TTC549 (cell line): ENCODE results near the gene AOAH.

ENCODE experiments used
- FAIRE-seq: peaks from 2 replicates; lab custom pipeline; 2012; peaks lifted over from hg19 to GRCh38; lab: Jason Lieb, UNC

The AOAH gene

DNA sequence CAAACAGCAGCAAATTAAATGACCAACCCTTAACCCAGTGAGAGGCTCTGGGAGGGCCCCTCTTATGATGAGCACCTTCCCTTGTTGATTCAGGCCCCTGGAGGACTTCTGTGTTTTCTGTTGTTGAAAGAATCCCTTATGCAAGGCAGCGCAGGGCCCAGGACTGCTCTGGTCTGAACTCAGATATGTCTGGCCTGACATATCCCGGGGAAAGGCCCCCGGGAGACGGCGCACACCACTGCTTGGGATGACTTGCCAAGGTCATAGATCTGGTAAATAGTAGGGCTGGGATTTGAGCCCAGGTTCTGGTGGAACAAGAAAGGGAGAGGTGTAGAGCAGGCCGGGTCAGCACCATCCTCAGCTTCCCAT lies 124.0 kb downstream of the AOAH start:
- no peak for FAIRE-seq

DNA sequence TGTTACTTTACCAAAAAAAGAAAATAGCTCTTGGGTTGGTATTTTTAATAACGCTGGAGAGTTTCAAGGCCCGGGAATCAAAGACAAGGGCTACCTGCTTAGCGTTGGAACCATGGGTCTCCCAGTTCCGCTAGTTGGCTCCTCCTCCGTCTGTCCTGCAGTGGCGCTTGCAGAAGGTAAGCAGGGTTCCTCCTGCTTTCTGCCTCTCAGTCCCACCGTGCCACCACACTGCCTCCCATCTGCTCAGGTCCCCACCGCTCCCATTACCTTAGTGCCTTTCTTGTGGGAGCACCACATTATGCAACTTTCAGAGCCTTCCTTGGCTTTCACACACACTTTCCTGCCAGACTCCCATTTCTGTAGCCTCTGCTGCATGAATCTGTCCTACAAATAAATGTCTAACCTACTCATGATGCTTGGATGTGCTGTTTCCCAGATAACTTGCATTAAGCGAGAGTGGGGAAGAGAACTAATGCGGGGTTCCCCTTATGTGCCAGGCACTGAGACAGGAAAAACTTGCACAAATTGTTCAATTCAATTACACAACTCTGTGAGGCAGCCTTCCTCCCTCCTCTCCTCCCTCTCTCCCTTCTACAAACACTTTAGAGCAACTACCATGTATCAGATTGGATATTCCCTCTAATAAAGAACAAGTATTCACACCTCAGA lies 124.5 kb downstream of the AOAH start:
- no peak for FAIRE-seq

DNA sequence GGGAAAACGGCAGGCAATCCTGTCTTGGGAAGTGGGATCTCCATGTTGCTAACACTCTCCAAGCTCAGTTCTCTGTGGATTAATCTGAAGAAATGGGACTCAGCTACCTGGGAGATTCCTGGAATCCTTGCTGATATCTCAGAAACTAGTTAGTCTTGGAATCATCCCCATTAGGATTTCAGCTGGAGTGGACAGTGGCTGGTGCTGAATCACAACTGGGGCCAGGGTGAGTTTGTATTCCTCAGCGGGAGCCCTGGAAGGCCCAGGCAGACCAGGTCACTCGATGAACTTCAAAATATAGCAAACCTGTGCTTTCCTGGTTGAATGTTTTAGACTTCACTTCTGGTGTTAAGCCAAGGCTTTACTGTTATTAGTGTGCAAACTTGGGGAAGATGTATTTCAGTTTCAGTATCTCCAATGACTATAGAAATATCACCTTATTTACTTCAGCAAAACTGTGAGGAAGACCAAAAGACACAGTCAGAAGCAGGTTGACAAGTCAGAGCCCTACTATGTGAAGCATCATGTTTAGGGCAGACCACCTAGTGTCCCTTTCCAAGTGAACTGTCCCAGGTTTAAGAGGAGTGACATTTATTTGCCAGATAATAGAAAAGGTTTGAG lies 126.1 kb downstream of the AOAH start:
- FAIRE-seq = no peak

DNA sequence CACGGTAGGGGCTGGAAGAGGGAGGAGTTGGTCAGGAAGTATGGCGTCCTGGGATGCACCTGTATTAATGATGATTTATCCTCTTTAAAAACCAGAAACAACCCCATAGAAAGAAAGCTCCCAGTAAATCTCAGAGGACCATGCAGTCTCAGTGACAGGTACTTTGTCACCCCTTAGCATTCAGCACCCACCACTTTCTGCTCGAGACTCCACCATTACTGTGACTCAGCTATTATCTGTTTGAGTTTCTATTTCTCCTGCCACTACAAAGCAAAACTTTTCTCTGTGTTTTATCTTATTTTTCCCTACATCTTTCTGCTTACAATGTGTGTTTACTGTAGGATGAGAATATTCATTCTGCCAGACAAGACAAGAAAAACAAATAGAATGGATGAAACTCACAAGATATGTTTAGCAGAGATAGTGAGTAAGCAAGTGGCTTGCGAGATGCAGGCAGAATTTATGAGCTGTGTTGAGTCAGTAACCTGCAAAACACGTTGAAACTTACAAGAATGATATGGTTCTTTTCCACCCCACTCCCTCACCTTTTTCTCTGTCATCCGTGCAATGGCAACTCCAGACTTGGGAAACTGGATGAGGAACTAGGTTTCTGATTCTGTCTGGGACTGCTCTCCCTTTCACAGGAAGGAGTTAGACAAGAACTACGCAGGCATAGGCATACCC lies 127.1 kb downstream of the AOAH start:
- no peak for FAIRE-seq

DNA sequence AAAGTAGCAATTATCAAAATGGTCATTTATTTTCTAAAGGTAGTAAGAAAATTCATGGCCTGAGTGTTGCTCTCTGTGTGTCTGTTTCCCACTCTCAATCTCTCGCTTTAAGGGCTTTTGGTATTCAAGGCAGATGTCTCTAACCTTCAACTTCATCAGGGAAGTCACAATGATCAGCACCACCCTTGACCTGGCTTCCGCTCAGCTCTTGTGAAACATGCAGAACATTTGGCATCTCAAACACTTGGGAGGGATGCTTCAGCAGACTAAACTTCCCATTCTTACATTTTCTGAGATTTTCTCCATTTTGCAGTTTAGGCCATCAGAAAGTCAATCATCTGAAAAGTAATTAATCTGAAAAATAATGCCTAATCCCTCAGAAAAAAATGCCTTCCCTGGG lies 129.8 kb downstream of the AOAH start:
- FAIRE-seq = no peak

DNA sequence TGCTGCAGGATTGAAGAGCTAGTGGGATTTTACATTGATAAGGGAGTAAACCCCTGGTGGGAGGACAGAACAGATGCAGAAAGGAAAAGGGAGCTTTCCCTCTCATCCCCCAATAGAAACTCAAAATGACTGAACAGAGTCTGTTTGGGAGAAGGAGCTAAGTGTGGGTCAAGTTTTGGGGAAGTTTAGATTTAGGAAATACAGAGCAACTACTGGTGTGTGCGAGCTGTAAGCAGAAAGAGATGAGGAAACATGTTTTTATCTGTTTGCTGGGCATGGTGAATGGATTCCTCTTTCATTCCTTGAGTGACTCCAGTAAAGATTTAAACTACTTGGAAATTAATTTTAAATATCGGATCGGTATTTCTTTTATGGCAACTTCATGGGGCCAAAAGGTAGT lies 132.7 kb downstream of the AOAH start:
- FAIRE-seq = no peak

DNA sequence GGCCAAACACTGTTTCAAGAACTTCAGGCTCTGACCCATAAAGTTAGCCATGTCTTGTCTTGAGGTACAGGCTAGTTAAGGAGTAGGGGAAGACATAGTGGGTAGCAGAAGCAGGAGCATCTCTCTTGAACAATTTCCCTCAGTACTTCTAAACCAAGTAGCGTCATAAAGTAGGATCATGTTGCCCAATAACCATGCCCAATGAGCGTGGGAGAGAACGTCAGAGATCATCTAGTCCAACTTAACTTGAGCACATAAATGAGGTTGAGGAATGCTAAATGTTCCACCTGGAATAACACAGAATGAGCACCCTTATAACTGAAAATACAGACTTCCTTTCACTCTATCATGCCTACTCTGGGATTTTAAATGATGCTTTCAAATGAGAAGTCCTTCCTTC lies 134.9 kb downstream of the AOAH start:
- no peak for FAIRE-seq

DNA sequence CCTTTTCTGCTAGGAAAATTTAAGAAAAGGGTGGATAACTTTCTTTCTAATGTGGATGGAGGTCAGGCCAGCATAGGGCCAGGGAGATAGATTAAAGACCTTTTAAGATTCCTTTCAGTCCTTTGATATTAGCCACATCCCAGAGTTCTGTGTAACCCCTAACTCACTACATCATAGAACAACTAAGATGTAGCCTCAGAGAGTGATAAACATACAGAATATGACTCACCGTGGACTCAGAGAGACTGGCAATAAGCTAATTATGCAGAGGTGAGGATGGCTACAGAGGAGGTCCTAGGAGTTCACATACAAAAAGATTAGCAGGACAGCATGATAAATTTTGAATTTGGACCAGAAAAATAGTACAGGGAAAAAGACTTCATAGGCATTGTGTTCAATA lies 141.0 kb downstream of the AOAH start:
- FAIRE-seq = no peak

DNA sequence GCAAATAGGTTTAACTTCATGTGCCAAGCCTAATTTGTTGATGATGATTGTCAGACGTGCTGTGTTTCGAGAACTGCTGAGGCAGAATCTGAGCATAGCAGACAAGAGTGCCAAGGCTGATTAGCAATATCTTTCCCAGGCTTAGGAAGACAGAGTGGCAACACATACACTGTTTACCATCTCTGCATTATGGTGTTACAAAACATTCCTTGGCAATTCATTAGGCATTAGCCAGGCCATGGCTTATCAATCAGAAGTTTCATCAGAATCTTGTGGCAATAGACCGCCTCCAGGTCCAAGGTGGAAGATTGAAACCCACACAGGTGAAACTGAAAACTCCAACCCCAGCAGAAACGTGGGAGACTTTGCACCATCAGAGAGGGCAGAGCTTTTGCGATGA lies 148.5 kb downstream of the AOAH start:
- FAIRE-seq = no peak

DNA sequence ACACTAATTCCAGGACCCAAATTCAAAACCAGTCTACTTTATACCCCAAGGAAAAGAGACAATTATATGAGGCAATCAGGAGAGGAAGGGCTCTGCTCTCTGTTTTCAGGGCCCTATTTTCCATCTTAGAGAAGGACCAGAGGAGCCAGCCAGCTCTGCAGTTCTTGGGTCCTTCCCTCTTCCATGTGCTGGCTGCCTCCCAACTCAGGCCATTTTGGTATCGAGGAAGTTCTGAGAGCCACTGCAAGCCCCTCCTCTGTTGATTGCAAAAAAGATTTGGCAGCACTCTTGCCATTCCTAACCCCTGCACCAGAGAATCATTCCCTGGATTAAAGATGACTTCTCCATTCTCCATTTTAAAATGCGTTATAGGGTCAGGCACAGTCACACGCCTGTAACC lies 151.2 kb downstream of the AOAH start:
- FAIRE-seq = no peak

DNA sequence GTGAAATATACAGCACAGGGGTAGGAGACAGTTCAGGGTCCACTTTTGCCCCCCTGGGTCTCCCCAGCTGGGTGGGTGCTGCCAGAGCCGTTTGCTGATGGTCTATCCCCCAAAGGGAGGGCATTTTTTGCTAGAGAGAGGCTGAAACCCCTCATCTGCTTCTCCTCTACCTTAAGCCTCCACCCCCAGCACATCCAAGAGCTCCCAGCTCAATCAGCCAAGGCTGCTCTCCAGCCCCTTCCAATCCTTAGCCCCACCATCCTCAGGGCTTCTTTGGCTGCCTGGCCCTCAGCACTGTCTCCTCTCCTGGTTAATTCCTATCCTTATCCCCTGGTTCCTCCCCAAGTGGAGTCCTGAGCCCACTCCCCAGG lies 153.1 kb downstream of the AOAH start:
- no peak for FAIRE-seq

DNA sequence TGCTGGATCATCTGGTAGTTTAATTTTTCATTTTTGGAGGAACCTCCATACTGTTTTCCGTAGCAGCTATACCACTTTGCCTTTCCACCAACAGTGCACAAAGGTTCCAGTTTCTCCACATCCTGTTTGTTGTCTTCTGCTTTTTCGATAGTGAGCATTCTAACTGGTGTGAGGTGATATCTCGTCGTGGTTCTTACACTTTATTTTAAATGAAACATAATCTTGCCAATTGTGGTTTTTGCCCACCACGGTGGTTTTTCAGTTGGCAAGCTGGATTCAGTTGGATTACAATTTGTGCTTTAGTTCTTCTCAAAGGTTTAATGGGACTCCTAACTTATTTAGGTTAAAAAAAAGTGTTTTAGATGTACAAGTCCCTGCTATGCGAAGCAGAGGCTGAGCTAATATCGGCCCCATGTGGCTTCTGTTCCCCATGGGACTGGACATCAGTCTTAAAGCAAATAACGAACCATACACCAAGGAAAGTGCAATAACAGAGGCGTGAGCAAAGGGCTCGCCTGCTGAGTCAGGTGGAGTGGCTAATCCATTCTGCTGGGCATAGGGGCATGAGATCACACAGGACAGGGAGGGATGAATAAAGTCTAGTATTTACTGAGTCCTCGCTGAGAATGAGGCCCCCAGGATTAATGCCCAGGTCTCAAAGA lies 153.6 kb downstream of the AOAH start:
- FAIRE-seq = no peak

DNA sequence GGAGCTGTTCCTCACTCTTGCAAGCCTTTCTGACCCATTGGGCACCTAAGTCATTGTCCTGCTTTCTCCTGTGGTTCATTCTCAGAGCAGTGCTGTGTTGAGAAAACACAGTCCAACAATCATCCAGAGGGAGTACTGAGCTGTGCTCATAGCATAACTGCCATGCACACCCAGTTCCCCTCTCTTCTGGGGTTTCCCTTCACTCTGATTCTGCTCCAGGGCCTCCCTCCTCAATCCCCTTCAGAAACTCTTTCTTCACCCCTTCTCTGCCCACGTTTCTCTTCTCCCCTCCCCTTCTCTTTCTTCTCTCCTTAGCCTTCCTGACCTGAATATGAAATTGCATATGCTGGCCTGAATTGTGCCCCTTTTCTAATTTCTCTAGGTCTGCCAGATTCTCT lies 155.8 kb downstream of the AOAH start:
- FAIRE-seq = no peak

DNA sequence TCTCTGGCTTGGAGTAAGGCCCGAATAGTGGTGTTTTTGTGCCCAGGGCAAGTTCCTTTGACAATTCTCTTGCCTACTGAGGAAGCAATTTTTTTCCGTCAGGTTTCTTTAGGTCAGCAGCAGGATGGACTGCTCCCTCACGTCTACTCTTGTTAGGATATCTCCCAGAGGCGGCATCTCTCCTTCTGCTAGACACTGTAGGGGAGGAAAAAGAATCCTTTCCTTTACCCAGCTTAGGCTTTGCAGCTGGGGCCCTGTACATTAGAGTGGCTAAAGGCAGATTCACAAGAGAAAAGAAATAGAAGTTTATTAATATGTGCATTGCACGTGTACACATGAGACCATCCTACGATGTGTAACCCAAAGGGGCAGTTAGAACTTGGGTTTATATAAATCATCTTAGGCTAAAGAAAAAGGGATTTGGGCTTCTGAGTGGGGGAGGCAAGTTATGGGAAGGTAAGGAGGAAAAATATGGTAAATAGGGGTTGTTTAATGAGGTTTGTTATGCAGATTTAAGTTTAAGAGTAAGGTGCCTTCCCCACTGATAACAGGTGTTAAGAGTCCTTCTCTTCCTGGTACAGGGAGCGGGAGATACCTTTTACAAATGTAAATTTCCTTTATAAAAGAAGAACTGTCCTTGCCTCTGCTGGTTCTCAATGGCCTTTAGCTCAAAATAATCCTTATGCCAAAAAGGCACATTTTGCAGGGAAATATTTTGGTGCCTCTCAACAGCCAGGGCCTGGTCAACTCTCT lies 156.4 kb downstream of the AOAH start:
- no peak for FAIRE-seq

DNA sequence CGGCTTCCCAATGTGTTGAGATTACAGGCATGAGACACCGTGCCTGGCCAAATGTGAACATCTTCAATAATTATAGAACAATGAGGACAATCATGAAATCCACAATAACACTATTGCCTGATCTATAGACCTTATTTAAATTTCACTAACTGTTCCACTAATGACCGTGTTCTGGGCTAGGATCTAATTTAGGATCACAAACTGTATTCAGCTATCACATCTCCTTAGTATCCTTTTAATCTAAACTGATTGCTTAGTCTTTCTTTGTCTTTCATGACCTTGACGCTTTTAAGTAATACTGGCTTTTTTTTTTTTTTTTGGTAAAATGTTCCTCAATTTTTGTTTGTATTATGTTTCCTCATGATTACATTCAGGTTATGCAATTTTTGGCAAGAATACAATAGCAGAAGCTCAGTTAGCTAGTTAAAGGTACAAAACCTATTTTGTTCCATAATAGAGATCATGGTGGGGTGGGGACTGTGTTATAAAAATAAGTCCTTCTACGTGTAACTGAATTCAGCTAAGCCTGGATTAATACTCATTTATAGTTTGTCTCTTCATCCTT lies 158.4 kb downstream of the AOAH start:
- no peak for FAIRE-seq

DNA sequence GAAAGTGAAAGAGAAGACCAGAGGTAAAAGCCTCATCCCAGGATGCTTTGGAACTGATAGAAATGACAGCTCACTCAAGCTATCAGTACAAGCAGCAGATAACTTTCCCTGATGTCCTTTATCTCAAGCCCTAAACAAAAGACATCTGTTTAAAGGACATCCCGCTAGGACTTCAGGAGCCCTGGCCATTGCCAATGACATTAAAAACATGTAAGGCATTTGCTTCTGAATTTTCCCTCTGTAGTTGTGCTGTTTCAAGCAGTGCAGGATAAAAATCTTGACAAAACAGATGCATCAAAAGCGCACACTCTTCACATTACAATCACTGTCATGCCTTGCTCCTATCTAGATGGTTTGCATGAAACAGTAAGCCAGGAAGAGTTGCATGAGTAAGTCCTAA lies 159.8 kb downstream of the AOAH start:
- FAIRE-seq = no peak

DNA sequence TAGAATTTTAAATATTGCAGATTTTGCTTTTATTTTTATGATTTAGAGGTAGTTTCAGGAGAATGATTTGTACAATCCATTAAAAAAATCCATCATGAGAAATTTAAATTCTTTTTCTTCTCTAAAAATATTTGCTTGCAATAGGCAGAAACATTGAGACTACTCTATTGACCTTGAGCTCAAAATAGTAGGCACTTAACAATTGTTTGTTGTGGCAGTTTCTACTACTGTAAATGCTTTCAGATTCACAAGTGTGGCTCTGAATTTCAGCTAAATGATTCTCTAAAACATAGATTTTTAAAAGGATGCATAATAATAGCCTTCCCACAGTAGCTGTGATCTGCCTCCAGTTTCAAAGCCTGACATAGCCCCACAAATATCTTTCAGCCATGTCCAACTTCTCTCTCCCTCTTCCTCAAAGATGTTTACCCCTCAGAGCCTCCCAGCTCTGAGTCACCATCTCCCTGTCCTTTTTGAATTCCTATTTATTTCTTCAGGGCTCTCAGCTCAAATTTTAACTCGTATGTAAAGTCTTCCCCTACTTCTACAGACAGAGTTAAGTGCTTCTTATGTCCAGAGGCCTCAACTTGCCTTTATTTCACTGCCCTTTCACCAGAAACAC lies 160.5 kb downstream of the AOAH start:
- no peak for FAIRE-seq

DNA sequence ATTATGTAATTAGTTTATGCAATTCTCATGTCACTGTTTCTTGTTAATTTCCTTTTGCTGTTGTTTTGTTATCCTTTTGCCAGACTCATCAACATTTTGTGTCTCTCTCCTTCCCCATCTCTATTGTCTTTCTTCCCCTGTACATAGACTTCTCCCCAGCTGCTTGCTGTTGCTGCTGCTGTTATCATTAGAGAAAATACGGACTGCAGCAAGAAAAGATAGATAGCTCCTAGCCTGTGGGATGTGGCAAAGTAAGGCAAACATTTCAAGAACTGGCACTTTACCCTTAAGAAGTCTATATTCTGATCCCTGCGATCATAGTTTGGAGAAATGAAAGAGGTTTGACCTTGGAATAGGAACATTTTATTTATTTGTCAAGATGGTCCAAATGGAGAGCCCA lies 162.2 kb downstream of the AOAH start:
- no peak for FAIRE-seq

DNA sequence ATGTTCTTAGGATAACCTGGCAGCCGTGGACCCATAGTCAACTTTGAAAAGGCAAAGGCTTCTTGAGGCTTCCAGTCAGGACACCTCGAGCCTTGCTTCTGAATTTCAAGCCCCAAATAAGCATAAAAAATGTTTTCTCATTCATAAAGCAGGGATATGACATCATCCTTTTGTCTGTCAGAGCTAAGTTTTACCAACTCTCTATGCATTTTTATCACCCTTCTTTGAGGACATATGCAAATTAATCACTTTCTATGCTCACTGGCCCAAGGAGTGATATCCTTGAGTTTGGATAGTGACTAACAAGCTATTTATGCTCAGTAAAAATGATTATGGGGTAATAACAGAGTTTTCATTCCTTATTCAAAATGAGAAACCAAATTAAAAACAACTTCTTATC lies 175.3 kb downstream of the AOAH start:
- FAIRE-seq = no peak

DNA sequence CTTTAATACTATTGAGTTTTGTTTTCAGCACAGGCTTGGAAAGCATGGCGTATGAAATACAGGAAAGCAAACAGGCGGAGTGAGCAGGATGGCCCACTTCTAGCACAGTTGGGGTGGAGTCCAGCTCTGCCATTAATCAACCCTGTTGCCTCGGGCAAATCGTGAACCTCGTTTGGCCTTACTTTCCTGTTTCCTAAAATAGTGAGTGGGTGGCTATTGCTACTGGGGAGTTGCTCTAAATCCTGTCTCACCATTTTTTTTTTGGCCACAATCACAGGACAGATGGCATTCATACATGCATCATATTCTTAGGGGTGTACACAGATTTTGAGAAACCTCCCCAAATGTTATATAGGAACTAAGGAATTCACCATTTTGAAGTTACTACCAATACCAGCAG lies 176.9 kb downstream of the AOAH start:
- no peak for FAIRE-seq

DNA sequence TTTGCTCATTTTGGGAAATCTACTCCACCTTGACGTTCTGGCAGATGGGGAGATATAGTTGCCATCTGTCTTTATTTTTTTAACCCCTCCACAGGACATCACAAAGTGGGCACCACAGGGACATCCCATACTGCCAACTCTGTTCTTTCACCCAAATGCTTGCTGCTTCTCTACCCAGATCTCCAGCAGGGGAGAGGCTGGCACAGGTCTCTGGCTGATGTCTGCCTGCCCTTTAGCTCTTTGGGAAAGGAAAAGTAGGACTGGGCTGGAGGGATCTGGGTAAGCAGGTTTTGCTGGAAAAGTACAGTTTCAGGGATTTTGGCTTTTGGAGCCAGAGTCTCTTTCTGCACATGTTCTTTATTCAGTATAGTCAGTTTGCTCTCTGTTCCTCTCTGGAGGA lies 178.0 kb downstream of the AOAH start:
- no peak for FAIRE-seq

DNA sequence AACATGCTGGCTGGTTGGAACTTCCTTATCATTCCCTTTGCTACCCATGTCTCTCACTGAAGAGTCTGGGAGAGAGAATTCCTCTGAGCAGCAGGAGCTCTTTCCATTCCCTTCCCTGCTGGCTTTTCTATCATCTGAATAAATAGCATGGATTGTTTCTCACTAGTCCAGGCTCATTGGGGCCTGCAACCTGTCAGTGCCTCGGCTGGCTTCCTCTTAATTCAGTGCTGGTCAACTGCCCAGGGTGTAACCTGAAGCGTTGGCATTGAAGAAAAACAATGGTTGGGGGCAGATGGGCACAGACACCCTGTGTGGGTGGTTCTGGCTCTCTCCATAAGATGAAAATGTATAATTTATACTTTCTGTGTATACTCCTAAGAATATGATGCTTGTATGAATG lies 179.0 kb downstream of the AOAH start:
- no peak for FAIRE-seq
